BE2C (cell line): ENCODE data around the gene LYZL4. TPM values are rescaled to one million over a fixed set of nuclear protein-coding genes. Genes with fewer than 3 reads are reported as not detected.

Experiments
- DNase-seq: peaks from one replicate; pipeline ENCODE4 v3.0.0-alpha.2; 2020
- H3K27me3 ChIP-seq: fragments of 250-450 bp; sonication (Bioruptor Pico); 2 replicates; pipeline ENCODE4 v1.5.1; 2020; ENCODE audit warnings: mild to moderate bottlenecking
- H3K36me3 ChIP-seq: fragments of 250-450 bp; sonication (Bioruptor Pico); 2 replicates; pipeline ENCODE4 v1.5.1; 2020; ENCODE audit warnings: mild to moderate bottlenecking
- H3K4me1 ChIP-seq: fragments of 250-450 bp; sonication (Bioruptor Pico); 2 replicates; pipeline ENCODE4 v1.5.1; 2020
- H3K4me3 ChIP-seq: 2 replicates; pipeline ENCODE4 v1.5.1; 2011; ENCODE audit warnings: low read depth, low read length
- H3K9me3 ChIP-seq: fragments of 250-450 bp; sonication (Bioruptor Pico); 2 replicates; pipeline ENCODE4 v1.5.1; 2020
- polyA plus RNA-seq: library from polyadenylated mRNA; unstranded; fragments of >200 nt; gene quantifications from one replicate; pipeline ENCODE4 v1.2.1, GENCODE V29; 2012; ENCODE audit warnings: low read depth, missing spikeins; ENCODE audit not compliant: insufficient read length, insufficient read depth
- TF ChIP-seq, protein P1 (sequence below): IDR thresholded peaks from 2 replicates; pipeline ENCODE4 v1.5.1; 2012; ENCODE audit warnings: mild to moderate bottlenecking, low read depth, low read length

Gene LYZL4, protein sequence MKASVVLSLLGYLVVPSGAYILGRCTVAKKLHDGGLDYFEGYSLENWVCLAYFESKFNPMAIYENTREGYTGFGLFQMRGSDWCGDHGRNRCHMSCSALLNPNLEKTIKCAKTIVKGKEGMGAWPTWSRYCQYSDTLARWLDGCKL
- polyA plus RNA-seq, result not detected

DNA sequence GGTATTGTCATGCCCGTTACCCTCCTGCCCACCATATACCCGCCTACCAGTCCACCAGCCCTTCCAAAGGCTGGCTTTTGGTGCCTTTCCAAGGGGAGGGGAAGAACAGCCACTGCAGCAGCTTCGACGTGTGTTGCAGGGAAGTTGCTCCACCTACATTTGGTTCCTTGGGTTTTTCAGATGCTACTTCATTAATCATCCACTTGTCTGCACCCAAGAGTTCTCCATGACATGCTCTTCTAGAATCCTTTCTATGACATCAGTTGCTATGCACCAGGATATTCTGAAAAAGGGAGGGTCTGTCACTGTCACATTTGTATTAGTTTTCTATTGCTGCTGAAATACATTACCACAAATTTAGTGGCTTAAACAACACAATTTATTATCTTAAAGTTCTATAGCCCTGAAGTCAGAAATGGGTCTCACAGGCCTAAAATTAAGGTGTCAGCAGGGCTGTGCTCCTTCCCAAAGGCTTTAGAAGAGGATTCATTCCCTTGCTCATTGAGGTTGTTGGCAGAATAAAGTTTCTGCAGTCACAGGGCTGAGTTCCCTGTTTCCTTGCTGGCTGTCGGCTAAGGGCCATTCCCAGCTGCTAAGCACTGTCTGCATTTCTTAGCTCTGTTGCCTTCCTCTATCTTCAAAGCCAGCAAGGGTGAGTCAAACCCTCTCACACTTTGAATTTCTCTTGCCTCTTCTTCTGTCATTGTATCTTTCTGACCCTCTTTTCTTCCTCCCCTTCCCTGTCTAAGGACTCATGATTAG, at the start of gene LYZL4:
TSS of gene LYZL4 (minus strand) at position 241 of the 762 bp plus-strand sequence. CDS start 3,359 bp downstream, outside the sequence.
- no peaks in the 10 kb centered on the region for H3K9me3 ChIP-seq
- H3K4me3 ChIP-seq, result no peak within 1 kb of the TSS
- H3K4me1 ChIP-seq, result no peaks in the 10 kb centered on the region
- no peaks in the 10 kb centered on the region for H3K36me3 ChIP-seq
- no peak for DNase-seq
- TF ChIP-seq, protein P1, sequence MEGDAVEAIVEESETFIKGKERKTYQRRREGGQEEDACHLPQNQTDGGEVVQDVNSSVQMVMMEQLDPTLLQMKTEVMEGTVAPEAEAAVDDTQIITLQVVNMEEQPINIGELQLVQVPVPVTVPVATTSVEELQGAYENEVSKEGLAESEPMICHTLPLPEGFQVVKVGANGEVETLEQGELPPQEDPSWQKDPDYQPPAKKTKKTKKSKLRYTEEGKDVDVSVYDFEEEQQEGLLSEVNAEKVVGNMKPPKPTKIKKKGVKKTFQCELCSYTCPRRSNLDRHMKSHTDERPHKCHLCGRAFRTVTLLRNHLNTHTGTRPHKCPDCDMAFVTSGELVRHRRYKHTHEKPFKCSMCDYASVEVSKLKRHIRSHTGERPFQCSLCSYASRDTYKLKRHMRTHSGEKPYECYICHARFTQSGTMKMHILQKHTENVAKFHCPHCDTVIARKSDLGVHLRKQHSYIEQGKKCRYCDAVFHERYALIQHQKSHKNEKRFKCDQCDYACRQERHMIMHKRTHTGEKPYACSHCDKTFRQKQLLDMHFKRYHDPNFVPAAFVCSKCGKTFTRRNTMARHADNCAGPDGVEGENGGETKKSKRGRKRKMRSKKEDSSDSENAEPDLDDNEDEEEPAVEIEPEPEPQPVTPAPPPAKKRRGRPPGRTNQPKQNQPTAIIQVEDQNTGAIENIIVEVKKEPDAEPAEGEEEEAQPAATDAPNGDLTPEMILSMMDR, result no peak
- H3K27me3 ChIP-seq, result no peaks in the 10 kb centered on the region

DNA sequence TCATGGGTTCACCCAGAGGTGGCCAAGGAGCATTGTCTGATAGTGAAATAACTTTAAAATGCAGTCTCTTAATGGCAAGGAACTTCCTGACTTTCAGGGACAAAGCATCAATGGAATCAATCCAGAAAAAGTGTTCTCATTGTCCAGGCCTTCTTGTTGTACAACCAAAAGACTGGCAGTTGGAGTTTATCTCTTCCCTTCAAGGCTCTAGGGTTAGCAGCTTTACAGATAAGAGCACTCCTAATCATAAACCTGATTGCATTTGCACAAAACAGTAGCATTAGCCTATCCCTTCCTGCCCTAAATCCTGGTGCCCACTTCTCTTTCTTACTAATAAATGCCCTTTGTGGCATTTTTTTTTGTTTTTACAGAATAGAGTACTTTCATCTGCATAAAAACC, 48.7 kb upstream of the LYZL4 start:
- H3K36me3 ChIP-seq, result no peaks in the 10 kb centered on the region
- H3K9me3 ChIP-seq, result no peaks in the 10 kb centered on the region
- no peaks in the 10 kb centered on the region for H3K4me1 ChIP-seq
- no peak overlapping the region for H3K4me3 ChIP-seq
- no peak for DNase-seq
- TF ChIP-seq, protein P1, result no peak
- H3K27me3 ChIP-seq, result no peaks in the 10 kb centered on the region

DNA sequence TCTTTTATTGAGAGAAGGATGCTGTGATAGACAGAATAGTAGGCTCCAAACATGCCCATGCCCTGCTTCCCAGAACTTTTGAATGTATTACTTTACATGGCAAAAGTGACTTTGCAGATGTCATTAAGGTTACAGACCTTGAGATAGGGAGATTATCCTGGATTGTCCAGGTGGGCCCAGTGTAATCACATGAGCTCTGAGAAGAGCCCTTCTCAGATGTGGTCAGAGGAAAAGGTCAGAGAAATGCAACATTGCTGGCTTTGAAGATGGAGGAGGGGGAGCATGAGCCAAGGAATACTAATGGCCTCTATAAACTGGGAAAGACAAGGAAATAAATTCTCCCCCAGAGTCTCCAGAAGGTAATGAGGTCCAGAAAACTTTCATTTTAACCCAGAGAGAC, 45.8 kb upstream of the LYZL4 start:
- Histone ChIP-seq H3K4me3 (no peak overlapping the region), H3K9me3 (no peaks in the 10 kb centered on the region), H3K27me3 (no peaks in the 10 kb centered on the region), H3K4me1 (no peaks in the 10 kb centered on the region), H3K36me3 (no peaks in the 10 kb centered on the region)
- no peak for DNase-seq
- TF ChIP-seq, protein P1, result no peak

DNA sequence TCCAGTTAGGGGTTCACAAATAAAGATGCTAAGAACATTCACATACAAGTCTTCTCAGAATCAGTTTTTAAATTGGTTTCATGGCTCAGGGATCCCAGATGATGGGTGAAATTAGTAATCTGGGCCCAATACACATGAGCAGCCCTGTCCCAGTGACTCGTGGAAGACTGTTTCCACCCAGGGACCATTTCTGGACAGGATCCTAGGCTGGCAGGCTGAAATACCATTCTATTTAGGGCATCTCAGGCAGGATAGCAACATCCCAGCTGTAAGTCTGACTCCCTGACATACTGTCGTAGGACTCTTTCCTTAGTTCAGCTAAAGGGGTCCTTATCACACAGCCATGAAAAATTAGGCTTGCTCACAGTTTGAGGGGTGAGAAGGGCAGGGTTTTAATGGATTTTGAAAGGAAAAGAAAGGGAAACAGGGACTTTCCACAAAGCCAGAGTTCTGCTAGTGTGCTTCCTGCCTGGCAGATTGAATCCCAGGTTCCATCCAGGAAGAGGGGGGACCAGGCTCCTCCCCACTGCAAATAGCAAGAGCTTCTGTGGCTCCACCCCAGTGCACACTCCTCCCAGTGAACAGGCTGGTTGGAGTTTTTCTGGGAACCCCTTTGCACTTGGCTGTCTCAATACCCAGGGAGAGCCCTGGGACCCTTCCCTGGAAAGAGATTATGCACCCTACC, 41.3 kb upstream of the LYZL4 start:
- Histone ChIP-seq H3K9me3 (no peaks in the 10 kb centered on the region), H3K27me3 (no peaks in the 10 kb centered on the region), H3K4me3 (no peak overlapping the region), H3K4me1 (no peaks in the 10 kb centered on the region), H3K36me3 (no peaks in the 10 kb centered on the region)
- TF ChIP-seq, protein P1, result no peak
- DNase-seq, result no peak

DNA sequence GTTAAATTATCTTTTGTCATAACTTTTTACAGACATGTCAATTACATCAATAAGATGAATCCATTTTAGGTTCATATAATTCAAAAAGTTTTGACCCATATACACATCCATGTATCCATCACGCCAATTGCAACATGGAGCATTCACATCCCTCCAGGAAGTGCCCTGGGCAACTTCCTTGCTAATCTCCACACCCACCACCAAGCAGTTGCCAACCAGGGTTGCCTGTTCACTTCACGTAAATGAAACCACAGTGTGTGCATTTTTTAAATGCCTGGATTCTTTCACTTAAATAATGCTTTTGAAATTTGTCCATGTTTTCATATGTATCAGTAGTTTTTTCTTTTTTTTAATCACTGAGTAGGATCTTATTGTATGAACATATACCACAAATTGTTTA, 40.7 kb upstream of the LYZL4 start:
- Histone ChIP-seq H3K36me3 (no peaks in the 10 kb centered on the region), H3K9me3 (no peaks in the 10 kb centered on the region), H3K4me3 (no peak overlapping the region), H3K27me3 (no peaks in the 10 kb centered on the region), H3K4me1 (no peaks in the 10 kb centered on the region)
- DNase-seq, result no peak
- TF ChIP-seq, protein P1, result no peak
